Erythroblast (primary cell): ENCODE results near the gene SRGAP1.

Source experiments
- GATA1 ChIP-seq: IDR thresholded peaks from 2 replicates; pipeline ENCODE4 v1.6.1; 2011; ENCODE audit warnings: low read depth, mild to moderate bottlenecking, control low read depth, low read length, moderate library complexity
- POLR2A ChIP-seq: IDR thresholded peaks from 2 replicates; pipeline ENCODE4 v1.6.1; 2011; ENCODE audit warnings: mild to moderate bottlenecking, low read length

DNA sequence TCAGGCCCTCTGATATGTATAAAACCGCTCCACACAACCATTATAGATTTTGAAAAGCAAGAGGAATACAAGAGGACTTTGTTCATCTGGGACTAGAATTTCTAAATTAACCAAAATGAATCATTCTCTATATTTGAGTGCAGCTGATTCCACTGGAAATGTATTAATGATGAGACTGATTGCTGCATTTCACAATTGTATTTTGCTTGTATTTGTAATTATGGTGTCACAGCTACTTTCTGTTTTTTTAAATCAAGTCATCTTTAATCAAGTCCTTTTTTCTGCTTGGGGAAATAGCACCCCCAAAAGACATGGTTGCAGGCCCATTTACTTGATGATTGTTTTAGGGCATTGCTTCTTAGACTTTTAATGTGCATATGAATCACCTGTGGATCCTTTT is 215.2 kb downstream of the SRGAP1 start:
- TF ChIP-seq POLR2A (no peak), GATA1 (no peak)
